T-helper 1 cell treated with Interleukin-12 subunit alpha and Interleukin-12 subunit beta and Interleukin-4 antibody, amounts not matched to agents 30 ng/mL and 1 ng/mL, for 36 hours (primary cell): Measurements from ENCODE around the gene CELF6. TPM values are rescaled to one million over a fixed set of nuclear protein-coding genes. Genes with fewer than 3 reads are reported as not detected.

Experiments
- total RNA-seq: library from RNA; stranded (reverse); gene quantifications from 2 replicates; pipeline ENCODE4 v1.2.3, GENCODE V29; 2022

Gene CELF6
- total RNA-seq, 1 donor from 2014 or later: 1.1 TPM

Other genes with a start within 250 kb of the CELF6 start
- gene MYO9A, start 202.0 kb downstream of the CELF6 start, total RNA-seq: 9.2 and 11.9 TPM in 2 replicates
- 0.93 and 1.0 TPM in 2 replicates for gene SENP8, start 201.8 kb downstream of the CELF6 start, total RNA-seq
- 0.20 TPM in 1 of 2 replicates, not detected in the other for gene GRAMD2A, start 122.4 kb downstream of the CELF6 start, total RNA-seq
- gene PKM, start 89.0 kb downstream of the CELF6 start, total RNA-seq: 1,562 and 1,563 TPM in 2 replicates
- gene PARP6, start 47.6 kb downstream of the CELF6 start, total RNA-seq: 68.2 and 72.0 TPM in 2 replicates
- 90.3 and 92.7 TPM in 2 replicates for gene HEXA, start 55.9 kb upstream of the CELF6 start, total RNA-seq
- gene TMEM202, start 78.1 kb upstream of the CELF6 start, total RNA-seq: not detected in 2 replicates
- 119 and 123 TPM in 2 replicates for gene ARIH1, start 154.2 kb upstream of the CELF6 start, total RNA-seq